Brain microvascular endothelial cell (primary cell): ENCODE data around the gene TRMT10A.
"Not testable (repeated sequence)": the region's sequence is repeated elsewhere in the genome, so short reads cannot be mapped to it uniquely, and the experiment has no call there.

ENCODE experiments used
- DNase-seq: peaks from one replicate; pipeline ENCODE4 v3.0.0-alpha.2; 2020
- H3K27ac ChIP-seq: fragments of 250-450 bp; sonication (Bioruptor Pico); 2 replicates; pipeline ENCODE4 v1.5.1; 2020; ENCODE audit warnings: mild to moderate bottlenecking, moderate library complexity
- H3K27me3 ChIP-seq: fragments of 250-450 bp; sonication (Bioruptor Pico); replicated peaks from 2 replicates; pipeline ENCODE4 v1.5.1; 2020; ENCODE audit warnings: mild to moderate bottlenecking
- H3K36me3 ChIP-seq: fragments of 250-450 bp; sonication (Bioruptor Pico); replicated peaks from 2 replicates; pipeline ENCODE4 v1.5.1; 2020; ENCODE audit warnings: mild to moderate bottlenecking
- H3K4me3 ChIP-seq: 2 replicates; pipeline ENCODE4 v1.5.1; 2011; ENCODE audit warnings: low read depth, mild to moderate bottlenecking, control low read depth, low read length, moderate library complexity
- in situ Hi-C: cut with HindIII; loops from 2 replicates; pipeline ENCODE4 v1.10.0; 2017; ENCODE audit warnings: low sequenced_read_pairs, low pct_ligation_motif_present
- TF ChIP-seq, protein P1 (sequence below): IDR thresholded peaks from 2 replicates; pipeline ENCODE4 v1.5.1; 2011; ENCODE audit warnings: low read depth, mild to moderate bottlenecking, moderate library complexity, low read length, control low read depth, inconsistent platforms; ENCODE audit errors: missing control alignments

The TRMT10A gene

DNA sequence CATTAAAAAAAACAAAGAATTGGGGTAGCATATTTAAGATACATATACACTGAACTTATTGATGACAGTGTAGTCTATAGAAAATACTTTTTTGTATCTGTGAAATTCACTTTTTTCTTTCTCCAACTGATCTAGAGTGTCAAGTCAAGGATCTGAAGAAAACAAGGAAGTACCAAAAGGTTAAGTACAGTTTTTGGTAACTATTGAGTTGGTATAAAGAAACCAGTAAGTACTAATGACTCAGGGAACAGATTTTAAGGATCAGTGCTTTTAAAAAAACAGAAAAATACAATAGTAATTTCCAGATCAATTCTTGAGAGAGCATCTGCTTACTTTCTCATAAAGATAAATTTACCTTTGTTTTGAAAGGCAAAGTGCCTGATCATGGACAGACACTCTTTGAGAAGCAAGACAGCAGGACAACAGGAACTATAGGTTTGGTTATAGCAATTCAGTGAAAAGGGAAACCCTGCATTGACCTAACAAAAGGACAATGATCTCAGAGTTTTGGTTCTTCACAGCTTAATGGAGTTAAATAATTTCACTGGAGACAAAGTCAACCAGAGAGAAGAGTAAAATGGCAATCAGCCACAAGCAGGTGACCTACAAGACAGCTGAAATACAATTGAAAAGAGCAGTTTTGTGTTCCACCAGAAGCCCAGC is 23.4 kb downstream of the TRMT10A start:
- H3K36me3 ChIP-seq: no peaks in the 10 kb centered on the region
- in situ Hi-C loops: no loop called here
- H3K27me3 ChIP-seq: no peaks in the 10 kb centered on the region
- TF ChIP-seq, protein P1, sequence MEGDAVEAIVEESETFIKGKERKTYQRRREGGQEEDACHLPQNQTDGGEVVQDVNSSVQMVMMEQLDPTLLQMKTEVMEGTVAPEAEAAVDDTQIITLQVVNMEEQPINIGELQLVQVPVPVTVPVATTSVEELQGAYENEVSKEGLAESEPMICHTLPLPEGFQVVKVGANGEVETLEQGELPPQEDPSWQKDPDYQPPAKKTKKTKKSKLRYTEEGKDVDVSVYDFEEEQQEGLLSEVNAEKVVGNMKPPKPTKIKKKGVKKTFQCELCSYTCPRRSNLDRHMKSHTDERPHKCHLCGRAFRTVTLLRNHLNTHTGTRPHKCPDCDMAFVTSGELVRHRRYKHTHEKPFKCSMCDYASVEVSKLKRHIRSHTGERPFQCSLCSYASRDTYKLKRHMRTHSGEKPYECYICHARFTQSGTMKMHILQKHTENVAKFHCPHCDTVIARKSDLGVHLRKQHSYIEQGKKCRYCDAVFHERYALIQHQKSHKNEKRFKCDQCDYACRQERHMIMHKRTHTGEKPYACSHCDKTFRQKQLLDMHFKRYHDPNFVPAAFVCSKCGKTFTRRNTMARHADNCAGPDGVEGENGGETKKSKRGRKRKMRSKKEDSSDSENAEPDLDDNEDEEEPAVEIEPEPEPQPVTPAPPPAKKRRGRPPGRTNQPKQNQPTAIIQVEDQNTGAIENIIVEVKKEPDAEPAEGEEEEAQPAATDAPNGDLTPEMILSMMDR: no peak
- H3K4me3 ChIP-seq: no peak overlapping the region
- no peak overlapping the region for H3K27ac ChIP-seq
- DNase-seq: no peak

DNA sequence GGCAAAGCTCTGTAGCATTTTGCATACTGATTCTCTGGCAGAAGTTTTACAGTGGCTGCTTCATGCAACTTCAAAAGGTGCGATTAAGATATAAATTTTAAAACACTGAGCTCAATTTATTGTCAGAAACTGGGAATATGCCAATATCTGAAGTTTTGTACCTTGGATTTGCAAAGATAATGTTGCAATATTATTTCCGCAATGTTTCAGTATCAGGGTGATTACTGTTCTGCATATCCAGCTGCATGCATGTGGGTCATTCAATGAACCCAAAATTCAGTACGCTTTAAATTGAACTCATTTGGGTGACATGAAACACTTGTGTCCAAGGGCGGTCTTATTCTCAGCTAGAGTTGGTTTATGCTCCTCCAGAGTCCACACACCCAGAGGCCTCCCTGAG is 26.2 kb downstream of the TRMT10A start:
- TF ChIP-seq, protein P1: no peak
- Histone ChIP-seq H3K4me3 (no peak overlapping the region), H3K27me3 (no peaks in the 10 kb centered on the region), H3K36me3 (no peaks in the 10 kb centered on the region), H3K27ac (no peak overlapping the region)
- in situ Hi-C loops: no loop called here
- DNase-seq: no peak

DNA sequence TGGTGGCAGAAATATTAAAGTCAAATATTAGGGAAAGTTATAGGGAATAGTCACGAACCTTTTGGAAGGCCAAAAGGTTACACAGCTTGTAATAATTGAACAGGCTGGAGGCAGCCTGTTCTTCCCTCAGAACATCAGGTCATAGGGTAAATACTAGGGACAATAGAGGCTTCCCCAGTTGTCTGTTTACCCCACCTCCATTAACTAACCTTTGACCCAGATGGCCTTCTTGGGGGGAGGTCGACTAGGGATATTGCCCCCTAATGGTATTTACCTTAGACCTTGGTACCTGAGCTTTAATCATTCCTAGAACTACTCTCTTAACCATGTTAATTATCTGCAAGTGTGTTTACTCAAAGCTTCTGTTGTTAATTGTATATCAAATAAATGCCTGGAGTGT is 27.0 kb downstream of the TRMT10A start:
- no peak overlapping the region for H3K4me3 ChIP-seq
- H3K27me3 ChIP-seq: no peaks in the 10 kb centered on the region
- DNase-seq: no peak
- TF ChIP-seq, protein P1: no peak
- in situ Hi-C loops: no loop called here
- H3K27ac ChIP-seq: no peak overlapping the region
- no peaks in the 10 kb centered on the region for H3K36me3 ChIP-seq

DNA sequence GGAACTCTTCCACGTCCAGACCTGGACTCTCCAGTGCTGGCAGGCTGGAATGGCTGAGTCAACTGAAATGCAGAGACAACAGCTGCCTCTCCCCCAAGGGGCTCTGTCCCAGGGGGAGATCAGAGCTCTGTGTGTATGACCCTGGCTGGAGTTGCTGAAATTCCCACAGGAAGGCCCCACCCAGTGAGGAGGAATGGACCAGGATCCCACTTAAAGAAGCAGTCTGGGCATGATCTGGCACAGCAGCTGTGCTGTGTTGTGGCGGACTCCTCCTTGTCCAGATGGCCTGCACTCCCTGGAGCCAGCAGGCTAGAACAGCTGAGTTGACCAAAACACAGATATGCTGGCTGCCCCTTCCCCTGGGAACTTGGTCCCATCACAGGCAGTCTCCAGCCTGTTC is 27.6 kb downstream of the TRMT10A start:
- Histone ChIP-seq H3K27me3 (no peaks in the 10 kb centered on the region), H3K27ac (no peak overlapping the region), H3K4me3 (no peak overlapping the region), H3K36me3 (no peaks in the 10 kb centered on the region)
- TF ChIP-seq, protein P1: no peak
- DNase-seq: no peak
- in situ Hi-C loops: no loop called here

DNA sequence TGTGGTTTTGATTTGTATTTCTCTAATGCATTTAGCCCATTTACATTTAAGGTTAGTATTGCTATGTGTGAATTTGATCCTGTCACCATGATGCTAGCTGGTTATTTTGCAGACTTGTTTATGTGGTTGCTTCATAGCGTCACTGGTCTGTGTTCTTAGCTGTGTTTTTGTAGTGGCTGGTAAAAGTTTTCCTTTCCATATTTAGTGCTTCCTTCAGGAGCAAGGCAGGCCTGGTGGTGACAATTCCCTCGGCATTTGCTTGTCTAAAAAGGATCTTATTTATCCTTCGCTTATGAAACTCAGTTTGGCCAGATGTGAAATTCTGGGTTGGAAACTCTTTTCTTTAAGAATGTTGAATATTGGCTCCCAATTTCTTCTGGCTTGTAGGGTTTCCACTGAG is 29.1 kb downstream of the TRMT10A start:
- H3K27me3 ChIP-seq, in situ Hi-C loops, DNase-seq: not testable (repeated sequence)

DNA sequence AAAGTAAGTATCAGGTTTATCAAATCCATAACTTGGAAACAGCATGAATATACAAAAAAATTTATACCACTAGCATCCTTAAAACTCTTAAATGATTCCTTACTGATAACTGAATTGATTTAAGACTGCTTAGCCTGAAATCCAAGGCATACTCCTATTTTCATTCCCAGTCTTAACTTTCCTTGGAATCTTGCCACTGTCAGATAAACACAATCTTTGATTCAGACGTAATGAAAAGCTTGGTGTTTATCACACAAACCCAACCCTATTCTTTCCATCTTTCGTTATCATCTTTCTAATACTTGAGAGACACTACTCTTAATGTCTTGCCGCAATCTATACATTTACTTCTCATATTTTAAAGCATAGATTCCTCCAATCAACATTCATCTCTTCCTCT is 33.9 kb downstream of the TRMT10A start:
- no peaks in the 10 kb centered on the region for H3K27me3 ChIP-seq
- no peak overlapping the region for H3K27ac ChIP-seq
- H3K36me3 ChIP-seq: no peaks in the 10 kb centered on the region
- H3K4me3 ChIP-seq: no peak overlapping the region
- no peak for DNase-seq
- TF ChIP-seq, protein P1: no peak
- in situ Hi-C loops: no loop called here

More for the DNA sequence above, 29.1 kb downstream of the TRMT10A start:
- not testable (repeated sequence) for H3K36me3 ChIP-seq, H3K4me3 ChIP-seq, H3K27ac ChIP-seq
